H1 (cell line): Measurements from ENCODE around the gene OLFM1. TPM values are rescaled to one million over a fixed set of nuclear protein-coding genes. Genes with fewer than 3 reads are reported as not detected.

ENCODE experiments used
- BCL11A ChIP-seq, 2 experiments: IDR thresholded peaks; one replicate each; pipeline ENCODE4 v1.6.1; 2011; ENCODE audit warnings: low read depth in 2 of 2, low read length in 2 of 2, mild to moderate bottlenecking in 2 of 2
- CBX8 ChIP-seq: fragments of 300-800, 300-1000 bp; sonication (generic); IDR thresholded peaks from 2 replicates; pipeline ENCODE4 v1.7.1; 2016; ENCODE audit warnings: low read depth, low read length, borderline replicate concordance
- SUZ12 ChIP-seq: fragments of 200-600 bp; sonication (generic); IDR thresholded peaks from 2 replicates; pipeline ENCODE4 v1.6.1; 2012; ENCODE audit warnings: mild to moderate bottlenecking, inconsistent platforms, low read length, moderate library complexity, mixed read lengths
- TBP ChIP-seq: IDR thresholded peaks from 2 replicates; pipeline ENCODE4 v1.6.1; 2011; ENCODE audit warnings: low read depth, low read length, improper control_type of control experiment
- ZNF274 ChIP-seq: IDR thresholded peaks from 2 replicates; pipeline ENCODE4 v1.7.0; 2012; ENCODE audit warnings: low read length, borderline replicate concordance; ENCODE audit errors: extremely low read depth
- polyA plus RNA-seq, 7 experiments: library from polyadenylated mRNA; depleted of rRNA in 3 of 7; stranded (reverse) in 5 of 7; unstranded in 2 of 7; fragments of >200 nt in 5 of 7; fragments of 200-250 nt in 2 of 7; gene quantifications; 1 replicate in 5 of 7; 2 replicates in 1 of 7; 4 replicates in 1 of 7; pipeline versions ENCODE4 v1.2.1 to v1.2.3, GENCODE V29; 2011 to 2013; ENCODE audit warnings: missing spikeins in 2 of 7, mixed read lengths in 2 of 7
- total RNA-seq: library from RNA; stranded (reverse); fragmentation: NEBNext Ultra II Directional; extraction: Animal tissue kit (Norgen Biotek cat#: 25700); gene quantifications from 2 replicates; pipeline ENCODE4 v1.2.1, GENCODE V29; 2021

Gene OLFM1
- total and polyA plus RNA-seq, 2 of the 8 experiments (the other 6 are each of a cell fraction or from before 2014, with no cell fraction given) = 53.0 to 53.4 TPM

GRCh38 chr9:135141183-135141774, 53.8 kb downstream of the OLFM1 start (continued):
- TF ChIP-seq ZNF274 (no peak), SUZ12 (no peak), TBP (no peak), CBX8 (no peak), BCL11A (IDR thresholded peaks at IDR 0.05; ENCODE audit: low read depth in 2 of 2, low read length in 2 of 2) (no peak)
